Measurements from ENCODE around the gene COLEC12.

DNA sequence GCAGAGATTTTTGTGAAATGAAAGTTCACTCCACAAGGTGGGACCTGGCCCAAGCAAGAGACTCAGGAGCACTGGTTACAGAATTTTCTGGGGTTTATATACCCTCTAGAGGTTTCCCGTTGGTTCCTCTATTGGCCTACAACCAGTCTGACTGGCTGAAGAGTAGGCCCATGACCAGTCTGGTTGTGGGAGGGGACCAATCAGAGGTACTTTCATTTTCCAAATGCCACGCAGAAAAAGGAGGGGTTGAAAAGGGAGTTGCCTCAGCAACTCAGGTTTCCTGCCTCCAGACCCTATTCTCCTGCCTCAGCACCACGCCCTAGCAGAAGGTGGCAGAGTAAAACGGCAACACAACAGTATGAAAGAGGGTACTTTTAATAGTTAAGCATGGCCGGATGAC is 98.4 kb downstream of the COLEC12 start:
- TF ChIP-seq, protein P1, sequence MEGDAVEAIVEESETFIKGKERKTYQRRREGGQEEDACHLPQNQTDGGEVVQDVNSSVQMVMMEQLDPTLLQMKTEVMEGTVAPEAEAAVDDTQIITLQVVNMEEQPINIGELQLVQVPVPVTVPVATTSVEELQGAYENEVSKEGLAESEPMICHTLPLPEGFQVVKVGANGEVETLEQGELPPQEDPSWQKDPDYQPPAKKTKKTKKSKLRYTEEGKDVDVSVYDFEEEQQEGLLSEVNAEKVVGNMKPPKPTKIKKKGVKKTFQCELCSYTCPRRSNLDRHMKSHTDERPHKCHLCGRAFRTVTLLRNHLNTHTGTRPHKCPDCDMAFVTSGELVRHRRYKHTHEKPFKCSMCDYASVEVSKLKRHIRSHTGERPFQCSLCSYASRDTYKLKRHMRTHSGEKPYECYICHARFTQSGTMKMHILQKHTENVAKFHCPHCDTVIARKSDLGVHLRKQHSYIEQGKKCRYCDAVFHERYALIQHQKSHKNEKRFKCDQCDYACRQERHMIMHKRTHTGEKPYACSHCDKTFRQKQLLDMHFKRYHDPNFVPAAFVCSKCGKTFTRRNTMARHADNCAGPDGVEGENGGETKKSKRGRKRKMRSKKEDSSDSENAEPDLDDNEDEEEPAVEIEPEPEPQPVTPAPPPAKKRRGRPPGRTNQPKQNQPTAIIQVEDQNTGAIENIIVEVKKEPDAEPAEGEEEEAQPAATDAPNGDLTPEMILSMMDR (conservative IDR thresholded peaks at IDR 0.05; ENCODE audit: low read length), result no peak
- TF ChIP-seq EZH2phosphoT487 (IDR thresholded peaks at IDR 0.05; ENCODE audit: borderline replicate concordance), result no peak
